HEK293T (cell line): ENCODE data around the gene PIBF1.

Experiments used
- FOXM1 ChIP-seq: fragments of 450-650 bp; IDR thresholded peaks from 2 replicates; pipeline ENCODE4 v1.6.1; 2017; ENCODE audit warnings: mild to moderate bottlenecking, borderline replicate concordance
- PKNOX1 ChIP-seq: fragments of 450-650 bp; IDR thresholded peaks from 2 replicates; pipeline ENCODE4 v1.6.1; 2016

GRCh38 chr13:72983085-72983768 is 201.3 kb downstream of the PIBF1 start:
- no peak for TF ChIP-seq PKNOX1
- TF ChIP-seq FOXM1, result no peak
